NCI-H526 treated with DMSO at 0.1 percent for 48 hours (cell line): ENCODE data around the gene EXT2.

Source experiments
- DNase-seq: peaks from one replicate; lab custom pipeline; 2025; lab: John Stamatoyannopoulos, UW

Gene EXT2

DNA sequence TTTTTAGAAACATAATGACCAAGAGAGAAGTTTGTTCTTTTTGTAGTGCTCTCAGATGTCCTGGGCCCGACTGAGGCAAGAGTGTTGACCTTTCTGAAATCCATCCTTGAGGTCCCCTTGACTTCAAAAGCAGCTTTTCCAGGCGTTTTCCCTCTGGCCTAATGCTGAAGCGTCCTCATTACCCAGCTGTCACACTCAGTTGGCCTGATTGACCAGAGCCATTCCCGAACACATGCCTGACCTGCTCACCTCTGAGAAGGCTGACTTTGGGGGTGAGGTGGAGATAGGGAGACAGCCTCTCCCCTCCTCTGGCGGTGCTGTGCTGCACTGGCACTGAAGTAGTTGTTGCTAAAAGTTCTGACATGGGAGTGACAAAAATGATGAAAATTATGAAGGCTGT lies 147.6 kb downstream of the EXT2 start:
- DNase-seq, result no peak

DNA sequence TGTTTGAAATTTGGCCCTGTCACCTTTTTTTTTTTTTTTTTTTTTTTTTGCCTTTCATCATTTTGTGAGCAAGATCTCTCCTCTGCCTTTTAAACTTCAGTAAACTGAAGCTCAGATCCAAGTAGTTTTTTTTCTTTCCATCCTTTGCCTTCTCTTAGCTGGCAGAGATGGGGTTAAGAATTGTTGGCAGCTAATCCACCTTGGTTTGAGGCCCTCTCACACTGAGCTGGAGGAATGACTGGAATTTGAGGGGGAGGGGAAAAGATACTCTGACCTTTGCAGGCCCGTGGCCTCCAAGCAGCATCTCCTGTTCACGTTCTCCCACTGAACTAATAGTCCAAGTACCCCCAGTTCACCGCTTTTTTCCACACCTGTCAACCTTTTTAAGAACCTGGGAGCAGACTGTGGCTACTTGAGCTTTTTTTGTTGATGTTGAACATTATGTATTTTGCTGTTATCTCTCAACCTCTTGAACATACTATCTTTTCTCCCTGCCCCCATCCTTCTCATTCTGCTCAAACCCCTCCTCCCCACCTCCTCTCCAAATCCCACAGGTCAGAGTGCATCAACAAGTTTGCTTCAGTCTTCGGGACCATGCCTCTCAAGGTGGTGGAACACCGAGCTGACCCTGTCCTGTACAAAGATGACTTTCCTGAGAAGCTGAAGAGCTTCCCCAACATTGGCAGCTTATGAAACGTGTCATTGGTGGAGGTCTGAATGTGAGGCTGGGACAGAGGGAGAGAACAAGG lies 148.3 kb downstream of the EXT2 start:
- no peak for DNase-seq

DNA sequence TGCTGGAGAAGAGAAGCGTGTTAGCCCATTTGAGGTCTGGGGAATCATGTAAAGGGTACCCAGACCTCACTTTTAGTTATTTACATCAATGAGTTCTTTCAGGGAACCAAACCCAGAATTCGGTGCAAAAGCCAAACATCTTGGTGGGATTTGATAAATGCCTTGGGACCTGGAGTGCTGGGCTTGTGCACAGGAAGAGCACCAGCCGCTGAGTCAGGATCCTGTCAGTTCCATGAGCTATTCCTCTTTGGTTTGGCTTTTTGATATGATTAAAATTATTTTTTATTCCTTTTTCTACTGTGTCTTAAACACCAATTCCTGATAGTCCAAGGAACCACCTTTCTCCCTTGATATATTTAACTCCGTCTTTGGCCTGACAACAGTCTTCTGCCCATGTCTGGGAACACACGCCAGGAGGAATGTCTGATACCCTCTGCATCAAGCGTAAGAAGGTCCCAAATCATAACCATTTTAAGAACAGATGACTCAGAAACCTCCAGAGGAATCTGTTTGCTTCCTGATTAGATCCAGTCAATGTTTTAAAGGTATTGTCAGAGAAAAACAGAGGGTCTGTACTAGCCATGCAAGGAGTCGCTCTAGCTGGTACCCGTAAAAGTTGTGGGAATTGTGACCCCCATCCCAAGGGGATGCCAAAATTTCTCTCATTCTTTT lies 149.3 kb downstream of the EXT2 start:
- no peak for DNase-seq

DNA sequence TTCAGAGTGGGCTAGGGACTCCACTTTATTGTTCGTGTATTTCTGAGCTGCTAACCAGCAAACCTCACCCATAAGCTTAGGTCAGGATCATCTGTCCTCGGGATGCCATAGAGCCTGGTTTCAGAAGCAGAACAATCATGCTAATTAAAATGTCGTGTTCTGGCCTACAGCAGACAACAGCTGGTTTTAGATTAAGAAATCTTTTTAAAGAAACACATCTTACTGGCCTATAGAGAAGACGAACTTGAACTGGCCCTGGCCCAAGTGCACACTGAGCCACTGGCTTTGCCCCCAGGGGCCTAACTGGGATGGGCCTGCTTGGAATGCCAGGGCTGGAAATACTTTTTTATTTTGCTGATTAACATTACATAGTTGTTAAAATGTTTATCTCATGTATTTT lies 151.2 kb downstream of the EXT2 start:
- no peak for DNase-seq

GRCh38 chr11:44247508-44247907 lies 152.0 kb downstream of the EXT2 start:
- DNase-seq, result no peak

DNA sequence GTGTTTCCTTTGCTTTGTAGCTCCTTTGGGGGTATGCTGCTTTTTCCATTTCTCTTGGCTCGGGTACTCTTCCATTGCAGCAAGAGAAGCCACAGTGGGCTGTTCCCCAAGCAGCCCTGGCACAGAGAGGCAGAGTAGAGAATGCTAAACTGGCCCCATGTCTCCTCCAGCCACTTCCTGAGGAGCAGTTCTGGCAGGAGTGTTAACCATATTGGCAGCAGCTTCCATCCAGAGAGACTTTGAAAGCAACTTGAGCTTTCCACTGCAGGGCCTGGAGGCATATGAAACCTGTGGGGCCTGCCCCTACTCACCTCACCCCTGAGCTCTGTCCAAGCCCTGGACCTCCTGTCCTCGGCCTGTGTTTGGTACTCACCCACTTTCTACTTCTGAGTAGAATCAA lies 152.6 kb downstream of the EXT2 start:
- no peak for DNase-seq

- no peak for DNase-seq
These were observed 154.9 kb downstream of the EXT2 start for GRCh38 chr11:44250421-44250820.

DNA sequence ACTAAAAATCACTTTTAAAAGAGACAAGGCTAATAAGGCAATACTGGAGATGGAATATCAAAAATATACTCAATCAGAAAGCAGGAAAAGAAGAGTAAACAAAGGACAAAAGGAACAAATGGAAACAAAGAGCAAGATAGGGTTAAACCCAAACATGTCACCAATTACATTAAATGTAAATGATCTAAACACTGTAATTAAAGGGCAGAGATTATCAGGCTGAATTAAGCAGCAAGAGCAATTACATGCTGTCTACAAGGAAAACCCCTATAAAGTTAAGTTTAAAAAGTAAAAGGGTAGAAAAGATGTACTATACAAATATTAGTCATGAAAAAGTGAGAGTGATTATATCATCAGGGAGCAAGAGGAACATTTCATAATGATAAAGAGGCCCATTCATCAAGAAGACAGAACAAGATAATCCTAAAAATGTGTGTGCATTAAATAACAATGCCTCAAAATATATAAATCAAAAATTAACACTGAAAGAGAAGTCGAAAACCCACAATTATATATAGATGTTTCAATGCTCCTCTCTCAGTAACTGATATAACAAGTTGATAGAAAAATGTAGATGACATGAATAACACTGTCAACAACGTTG lies 157.6 kb downstream of the EXT2 start:
- no peak for DNase-seq

- no peak for DNase-seq
These were observed 160.1 kb downstream of the EXT2 start for GRCh38 chr11:44255406-44256071.

- DNase-seq, result no peak
These were observed 161.3 kb downstream of the EXT2 start for GRCh38 chr11:44256673-44257291.

GRCh38 chr11:44257338-44258189 lies 162.1 kb downstream of the EXT2 start:
- no peak for DNase-seq

GRCh38 chr11:44258190-44258489 lies 162.7 kb downstream of the EXT2 start:
- DNase-seq, result no peak

GRCh38 chr11:44258839-44259420 lies 163.5 kb downstream of the EXT2 start:
- no peak for DNase-seq

DNA sequence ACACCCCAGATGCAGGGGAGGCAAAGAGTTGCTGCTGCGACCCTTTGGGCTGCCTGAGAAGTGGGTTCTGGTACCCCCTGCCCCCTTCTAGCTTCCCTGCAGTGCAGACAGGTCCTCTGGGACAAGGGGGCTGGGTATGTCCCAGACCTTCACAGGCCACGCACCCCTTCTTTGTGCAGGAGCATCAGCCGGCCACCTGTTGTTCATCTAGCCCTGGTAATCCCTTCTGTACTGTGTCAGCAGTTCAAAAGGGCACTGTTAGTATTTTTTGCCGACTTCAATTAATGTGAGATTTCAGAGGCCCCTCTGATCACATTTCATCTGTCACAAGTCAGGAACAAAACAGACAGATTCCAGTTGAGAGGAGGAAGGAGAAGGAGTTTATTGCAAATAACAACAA lies 164.6 kb downstream of the EXT2 start:
- no peak for DNase-seq

DNA sequence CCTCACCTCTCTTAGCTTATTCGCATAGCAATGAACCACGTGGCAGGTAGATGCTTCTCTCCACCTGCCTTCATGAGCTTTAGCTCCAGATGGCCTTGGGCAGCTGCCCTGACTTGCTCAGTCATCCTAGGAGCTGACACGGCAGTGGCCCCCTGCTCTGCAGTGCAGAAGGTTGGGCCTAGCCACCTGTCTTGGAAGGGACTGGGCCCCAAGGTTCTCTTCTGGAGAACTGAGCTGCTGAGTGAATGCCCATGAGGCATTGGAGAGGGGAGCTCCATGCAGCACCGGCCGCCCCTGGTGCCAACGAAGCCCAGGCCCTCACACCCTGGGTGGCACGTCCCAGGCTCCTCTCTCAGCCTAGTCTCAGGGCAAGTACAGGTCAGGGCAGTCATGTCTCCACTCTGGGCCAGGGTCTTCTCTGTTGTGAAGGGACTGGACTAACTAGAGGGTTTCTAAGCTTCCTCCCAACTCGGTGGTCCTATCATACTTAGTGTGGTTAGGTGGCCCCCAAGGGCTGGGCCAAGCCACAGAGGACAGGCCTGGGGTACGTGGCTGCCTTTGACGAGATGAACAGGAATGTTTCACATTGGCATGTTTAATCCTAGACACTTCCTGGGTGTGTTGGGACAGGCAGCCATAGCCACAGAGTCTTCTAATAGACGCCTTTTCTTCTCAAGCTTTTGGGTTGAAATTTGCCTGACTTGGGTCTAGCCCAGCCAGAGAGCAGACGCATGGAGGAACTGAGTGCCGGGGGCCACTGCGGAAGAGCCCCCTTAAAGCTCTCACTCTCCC lies 166.5 kb downstream of the EXT2 start:
- no peak for DNase-seq

DNA sequence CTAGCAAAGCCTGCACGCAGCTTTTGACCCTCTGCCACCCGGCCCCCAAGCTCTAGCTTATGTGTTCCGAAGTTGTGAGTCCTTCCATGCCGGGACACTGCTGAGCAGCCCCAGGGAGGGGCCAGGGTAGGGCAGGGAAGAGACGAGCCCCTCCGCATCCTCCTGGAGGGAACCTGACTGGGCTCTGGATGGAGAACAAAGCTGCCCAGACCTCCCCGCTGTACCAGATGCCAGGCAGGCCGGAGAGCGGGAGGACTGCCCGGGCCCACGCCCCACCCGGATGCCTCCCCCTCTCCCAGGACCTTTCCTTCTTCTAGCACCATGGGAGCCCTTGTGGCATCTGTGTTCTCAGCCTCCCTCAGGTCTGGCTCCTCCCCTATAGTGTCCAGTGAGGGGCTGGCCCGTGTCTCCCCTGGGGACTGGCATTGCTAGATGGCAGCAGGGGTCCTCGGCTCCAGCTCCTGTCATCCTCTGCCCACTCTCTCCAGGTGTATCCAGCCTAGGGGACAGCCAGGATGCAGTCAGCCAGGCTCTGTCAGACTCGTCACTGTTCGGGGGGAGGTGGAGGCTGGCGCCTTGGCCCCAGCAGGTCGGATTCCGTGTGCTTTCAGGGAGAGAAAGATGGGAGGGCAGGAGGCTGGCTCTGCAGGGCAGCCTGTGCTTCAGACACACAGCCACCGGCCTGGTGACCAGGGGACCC lies 168.4 kb downstream of the EXT2 start:
- no peak for DNase-seq

- no peak for DNase-seq
These were observed 168.9 kb downstream of the EXT2 start for GRCh38 chr11:44264438-44264749.

GRCh38 chr11:44264761-44265160 lies 169.3 kb downstream of the EXT2 start:
- DNase-seq, result no peak

- DNase-seq, result no peak
These were observed 170.7 kb downstream of the EXT2 start for GRCh38 chr11:44266056-44266780.
